ENCODE measurements around the gene ARRDC1.

ARRDC1 gene, protein sequence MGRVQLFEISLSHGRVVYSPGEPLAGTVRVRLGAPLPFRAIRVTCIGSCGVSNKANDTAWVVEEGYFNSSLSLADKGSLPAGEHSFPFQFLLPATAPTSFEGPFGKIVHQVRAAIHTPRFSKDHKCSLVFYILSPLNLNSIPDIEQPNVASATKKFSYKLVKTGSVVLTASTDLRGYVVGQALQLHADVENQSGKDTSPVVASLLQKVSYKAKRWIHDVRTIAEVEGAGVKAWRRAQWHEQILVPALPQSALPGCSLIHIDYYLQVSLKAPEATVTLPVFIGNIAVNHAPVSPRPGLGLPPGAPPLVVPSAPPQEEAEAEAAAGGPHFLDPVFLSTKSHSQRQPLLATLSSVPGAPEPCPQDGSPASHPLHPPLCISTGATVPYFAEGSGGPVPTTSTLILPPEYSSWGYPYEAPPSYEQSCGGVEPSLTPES

GRCh38 chr9:137605121-137606004, at the start of gene ARRDC1:
Gene ARRDC1 (plus strand): TSS chr9:137605686. CDS start chr9:137605718, 32 bp downstream.
- Histone ChIP-seq H3K9me2 (replicated peaks; ENCODE audit: control insufficient read depth, low read length) (no peaks in the 10 kb centered on the region), H3K36me3 (ENCODE audit: control insufficient read depth, low read length) (no peaks in the 10 kb centered on the region), H3K4me1 (ENCODE audit: control insufficient read depth, low read length) (peaks cover 26% of the 10 kb centered on the region), H3K27me3 (ENCODE audit: control insufficient read depth, low read length) (peaks cover 3% of the 10 kb centered on the region; the same call in 1 of the 2 replicates), H3K27ac (ENCODE audit: low read depth, low read length) (peak within 1 kb of the TSS; percentile 34; the same call in 1 of the 2 replicates), H3K4me3 (ENCODE audit: low read length) (peak within 1 kb of the TSS; percentile 72), H3K79me2 (ENCODE audit: control insufficient read depth, low read length) (peaks cover 22% of the 10 kb centered on the region), H3F3A (ENCODE audit: control insufficient read depth, insufficient read depth) (0 out of 2 replicates have a peak, but pooled peaks cover 4% of the 10 kb centered on the region), H4K20me1 (ENCODE audit: control insufficient read depth, insufficient read depth, low read depth, low read length) (peaks cover 14% of the 10 kb centered on the region), H3K9me3 (ENCODE audit: control insufficient read depth, insufficient read depth, low read length) (no peaks in the 10 kb centered on the region), H3K4me2 (ENCODE audit: low read length) (peak within 1 kb of the TSS; percentile 93)
- TF ChIP-seq CTCF (IDR thresholded peaks at IDR 0.05; ENCODE audit: low read depth, low read length, poor library complexity, severe bottlenecking) (no peak), EZH2phosphoT487 (IDR thresholded peaks at IDR 0.05; ENCODE audit: borderline replicate concordance, low read length) (no peak)

DNA sequence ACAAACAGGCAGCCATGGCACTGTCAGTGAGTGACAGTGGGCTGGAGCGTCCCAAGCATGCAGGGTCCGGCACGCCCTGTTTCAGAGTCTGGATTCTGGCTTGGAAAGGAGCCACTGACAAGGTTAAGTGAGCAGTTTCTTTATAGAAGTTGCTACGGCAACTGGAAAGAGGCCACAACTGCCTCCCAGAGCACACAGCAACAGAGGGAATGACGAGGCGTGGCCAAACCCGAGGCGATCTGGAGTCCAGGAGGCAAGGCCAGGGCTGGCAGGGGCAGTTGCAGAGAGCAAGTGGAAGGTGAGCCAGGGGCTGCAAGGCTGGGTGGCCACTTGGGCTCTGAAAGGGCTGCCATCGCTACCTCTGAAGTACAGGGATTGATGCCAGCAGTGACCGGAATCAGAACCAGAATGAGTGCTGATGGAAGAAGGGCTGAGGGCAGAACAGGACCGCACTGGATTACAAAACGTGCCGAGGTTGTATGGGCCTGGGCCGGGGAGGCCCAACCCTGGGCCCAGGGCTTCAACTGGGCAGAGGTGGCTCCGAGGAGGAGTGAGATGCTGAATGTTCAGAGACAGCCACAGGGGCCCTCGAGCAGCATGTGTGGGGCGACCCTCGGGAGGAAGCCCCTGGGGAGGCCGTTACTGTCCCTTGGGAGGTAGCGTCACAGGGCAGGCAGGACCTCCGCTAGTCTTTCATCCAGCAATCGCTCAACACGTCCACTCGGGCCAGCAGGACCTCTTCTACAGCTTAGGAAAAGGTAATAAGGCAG, 49.2 kb upstream of the ARRDC1 start:
- Histone ChIP-seq H3K4me3 (ENCODE audit: low read length) (no peak overlapping the region), H3F3A (ENCODE audit: control insufficient read depth, insufficient read depth) (peaks cover 11% of the 10 kb centered on the region), H3K36me3 (ENCODE audit: control insufficient read depth, low read length) (peaks cover 67% of the 10 kb centered on the region), H3K4me2 (ENCODE audit: low read length) (no peak overlapping the region), H3K79me2 (ENCODE audit: control insufficient read depth, low read length) (peaks cover 25% of the 10 kb centered on the region), H3K4me1 (ENCODE audit: control insufficient read depth, low read length) (peaks cover 10% of the 10 kb centered on the region), H3K27ac (ENCODE audit: low read depth, low read length) (no peak overlapping the region), H3K27me3 (ENCODE audit: control insufficient read depth, low read length) (no peaks in the 10 kb centered on the region), H3K9me2 (replicated peaks; ENCODE audit: control insufficient read depth, low read length) (no peaks in the 10 kb centered on the region), H4K20me1 (ENCODE audit: control insufficient read depth, insufficient read depth, low read depth, low read length) (no peaks in the 10 kb centered on the region), H3K9me3 (ENCODE audit: control insufficient read depth, insufficient read depth, low read length) (no peaks in the 10 kb centered on the region)
- TF ChIP-seq CTCF (IDR thresholded peaks at IDR 0.05; ENCODE audit: low read depth, low read length, poor library complexity, severe bottlenecking) = no peak
- no peak for TF ChIP-seq EZH2phosphoT487 (IDR thresholded peaks at IDR 0.05; ENCODE audit: borderline replicate concordance, low read length)

- H3K4me3 ChIP-seq (ENCODE audit: low read length) = no peak overlapping the region
- no peaks in the 10 kb centered on the region for H4K20me1 ChIP-seq (ENCODE audit: control insufficient read depth, insufficient read depth, low read depth, low read length)
- H3K4me2 ChIP-seq (ENCODE audit: low read length) = no peak overlapping the region
- peaks cover 71% of the 10 kb centered on the region for H3K36me3 ChIP-seq (ENCODE audit: control insufficient read depth, low read length)
- no peaks in the 10 kb centered on the region for H3K9me3 ChIP-seq (ENCODE audit: control insufficient read depth, insufficient read depth, low read length)
- TF ChIP-seq EZH2phosphoT487 (IDR thresholded peaks at IDR 0.05; ENCODE audit: borderline replicate concordance, low read length) (no peak), CTCF (IDR thresholded peaks at IDR 0.05; ENCODE audit: low read depth, low read length, poor library complexity, severe bottlenecking) (no peak)
- peaks cover 2% of the 10 kb centered on the region for H3K4me1 ChIP-seq (ENCODE audit: control insufficient read depth, low read length)
- peaks cover 11% of the 10 kb centered on the region for H3F3A ChIP-seq (ENCODE audit: control insufficient read depth, insufficient read depth)
- H3K27ac ChIP-seq (ENCODE audit: low read depth, low read length) = no peak overlapping the region
- no peaks in the 10 kb centered on the region for H3K9me2 ChIP-seq (replicated peaks; ENCODE audit: control insufficient read depth, low read length)
- peaks cover 15% of the 10 kb centered on the region for H3K79me2 ChIP-seq (ENCODE audit: control insufficient read depth, low read length)
- no peaks in the 10 kb centered on the region for H3K27me3 ChIP-seq (ENCODE audit: control insufficient read depth, low read length)
Measured at GRCh38 chr9:137558127-137558526, 47.4 kb upstream of the ARRDC1 start.

All from DOHH2 (cell line).